Measurements from ENCODE around the gene SH3PXD2A. TPM values are rescaled to one million over a fixed set of nuclear protein-coding genes. Genes with fewer than 3 reads are reported as not detected.
A peak's percentile ranks its signal among the peaks of the same experiment; 100 is the strongest.

SH3PXD2A gene
- total and polyA plus RNA-seq, 8 donors = 3.9 to 16.4 (median 8.0) TPM

DNA sequence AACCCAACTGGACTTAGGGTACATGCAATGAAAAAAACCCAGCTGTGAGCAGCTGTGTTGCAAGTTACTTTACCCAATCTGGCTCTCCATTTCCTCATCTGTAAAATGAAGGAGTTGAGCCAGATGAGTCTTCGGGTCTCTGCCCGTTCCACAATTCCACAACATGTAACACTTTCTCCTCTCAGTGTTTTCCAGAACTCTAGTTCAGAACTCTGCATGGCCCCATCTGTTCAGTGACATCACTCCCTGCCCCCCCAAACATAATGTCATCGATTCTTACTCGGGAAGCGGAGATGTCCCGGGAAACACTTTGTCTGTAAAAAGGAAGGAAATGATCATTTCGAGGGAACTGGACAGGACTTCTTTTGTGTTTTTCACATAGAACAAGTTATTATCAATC lies 2.5 kb downstream of the SH3PXD2A start:
- Histone ChIP-seq H3K27ac (peak overlapping the region in 1 of 4 donors; percentile 8), H3K4me1 (peaks cover 0 to 12% (median 0%) of the 10 kb centered on the region in 3 donors), H3K9me3 (no peaks in the 10 kb centered on the region), H3K4me3 (no peak overlapping the region), H3K27me3 (no peaks in the 10 kb centered on the region), H3K36me3 (no peaks in the 10 kb centered on the region)
- intact Hi-C loops (cut with DNase I) = no loop called here
- TF ChIP-seq, protein P1, sequence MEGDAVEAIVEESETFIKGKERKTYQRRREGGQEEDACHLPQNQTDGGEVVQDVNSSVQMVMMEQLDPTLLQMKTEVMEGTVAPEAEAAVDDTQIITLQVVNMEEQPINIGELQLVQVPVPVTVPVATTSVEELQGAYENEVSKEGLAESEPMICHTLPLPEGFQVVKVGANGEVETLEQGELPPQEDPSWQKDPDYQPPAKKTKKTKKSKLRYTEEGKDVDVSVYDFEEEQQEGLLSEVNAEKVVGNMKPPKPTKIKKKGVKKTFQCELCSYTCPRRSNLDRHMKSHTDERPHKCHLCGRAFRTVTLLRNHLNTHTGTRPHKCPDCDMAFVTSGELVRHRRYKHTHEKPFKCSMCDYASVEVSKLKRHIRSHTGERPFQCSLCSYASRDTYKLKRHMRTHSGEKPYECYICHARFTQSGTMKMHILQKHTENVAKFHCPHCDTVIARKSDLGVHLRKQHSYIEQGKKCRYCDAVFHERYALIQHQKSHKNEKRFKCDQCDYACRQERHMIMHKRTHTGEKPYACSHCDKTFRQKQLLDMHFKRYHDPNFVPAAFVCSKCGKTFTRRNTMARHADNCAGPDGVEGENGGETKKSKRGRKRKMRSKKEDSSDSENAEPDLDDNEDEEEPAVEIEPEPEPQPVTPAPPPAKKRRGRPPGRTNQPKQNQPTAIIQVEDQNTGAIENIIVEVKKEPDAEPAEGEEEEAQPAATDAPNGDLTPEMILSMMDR (IDR thresholded peaks at IDR 0.05) = no peak
- WGBS, 2 donors = 66 to 68% methylated on average over 7 of the region's 7 CpGs
- FAIRE-seq = no peak
- DNase-seq = no peak
- ATAC-seq = no peak

- FAIRE-seq (no peak), ATAC-seq (no peak), DNase-seq (no peak)
- no peak overlapping the region for H3K4me3 ChIP-seq
- TF ChIP-seq, protein P1 (IDR thresholded peaks at IDR 0.05) = no peak
- intact Hi-C loops (cut with DNase I) = no loop called here
- H3K36me3 ChIP-seq = no peaks in the 10 kb centered on the region
- peak overlapping the region in 1 of 4 donors; percentile 8 for H3K27ac ChIP-seq
- H3K27me3 ChIP-seq = no peaks in the 10 kb centered on the region
- no peaks in the 10 kb centered on the region for H3K9me3 ChIP-seq
- 75 to 76% methylated on average over 11 of the region's 11 CpGs for WGBS, 2 donors
- H3K4me1 ChIP-seq = peaks cover 0 to 12% (median 0%) of the 10 kb centered on the region in 3 donors
Measured at GRCh38 chr10:103852189-103852711, 3.1 kb downstream of the SH3PXD2A start.

GRCh38 chr10:103851261-103851660 lies 4.1 kb downstream of the SH3PXD2A start:
- H3K4me1 ChIP-seq = peaks cover 0 to 12% (median 0%) of the 10 kb centered on the region in 3 donors
- no peak overlapping the region for H3K27ac ChIP-seq
- no peak for ATAC-seq
- TF ChIP-seq, protein P1 (IDR thresholded peaks at IDR 0.05) = no peak
- no peaks in the 10 kb centered on the region for H3K36me3 ChIP-seq
- H3K9me3 ChIP-seq = no peaks in the 10 kb centered on the region
- H3K27me3 ChIP-seq = no peaks in the 10 kb centered on the region
- H3K4me3 ChIP-seq = no peak overlapping the region
- no peak for DNase-seq
- intact Hi-C loops (cut with DNase I) = no loop called here
- 79 to 89% methylated on average over 4 of the region's 4 CpGs for WGBS, 2 donors
- no peak for FAIRE-seq

DNA sequence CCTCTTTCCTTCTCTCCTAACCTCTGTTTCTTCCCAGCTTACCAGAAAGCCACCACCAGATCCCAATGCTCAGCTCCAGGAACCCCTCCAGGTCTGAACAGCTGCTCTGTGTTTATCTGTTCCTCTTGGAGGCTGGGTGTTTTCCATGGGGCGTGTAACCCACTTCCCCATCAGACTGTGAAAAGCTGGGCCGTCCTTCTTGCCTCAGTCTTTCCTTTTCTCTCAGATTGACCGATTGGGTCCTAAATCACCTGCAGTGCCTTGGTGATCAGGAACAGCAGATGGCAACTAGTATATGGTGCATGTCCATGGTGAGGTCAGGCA lies 4.8 kb downstream of the SH3PXD2A start:
- no peak overlapping the region for H3K4me3 ChIP-seq
- intact Hi-C loops (cut with DNase I) = no loop called here
- H3K9me3 ChIP-seq = no peaks in the 10 kb centered on the region
- 77 to 88% methylated on average over 3 of the region's 3 CpGs for WGBS, 2 donors
- TF ChIP-seq, protein P1 (IDR thresholded peaks at IDR 0.05) = no peak
- H3K4me1 ChIP-seq = peaks cover 0 to 12% (median 0%) of the 10 kb centered on the region in 3 donors
- peak in 1 of 4 donors; percentile 5 for ATAC-seq
- no peaks in the 10 kb centered on the region for H3K27me3 ChIP-seq
- peak overlapping the region in 1 of 4 donors; percentile 55 for H3K27ac ChIP-seq
- FAIRE-seq = no peak
- no peak for DNase-seq
- H3K36me3 ChIP-seq = no peaks in the 10 kb centered on the region

DNA sequence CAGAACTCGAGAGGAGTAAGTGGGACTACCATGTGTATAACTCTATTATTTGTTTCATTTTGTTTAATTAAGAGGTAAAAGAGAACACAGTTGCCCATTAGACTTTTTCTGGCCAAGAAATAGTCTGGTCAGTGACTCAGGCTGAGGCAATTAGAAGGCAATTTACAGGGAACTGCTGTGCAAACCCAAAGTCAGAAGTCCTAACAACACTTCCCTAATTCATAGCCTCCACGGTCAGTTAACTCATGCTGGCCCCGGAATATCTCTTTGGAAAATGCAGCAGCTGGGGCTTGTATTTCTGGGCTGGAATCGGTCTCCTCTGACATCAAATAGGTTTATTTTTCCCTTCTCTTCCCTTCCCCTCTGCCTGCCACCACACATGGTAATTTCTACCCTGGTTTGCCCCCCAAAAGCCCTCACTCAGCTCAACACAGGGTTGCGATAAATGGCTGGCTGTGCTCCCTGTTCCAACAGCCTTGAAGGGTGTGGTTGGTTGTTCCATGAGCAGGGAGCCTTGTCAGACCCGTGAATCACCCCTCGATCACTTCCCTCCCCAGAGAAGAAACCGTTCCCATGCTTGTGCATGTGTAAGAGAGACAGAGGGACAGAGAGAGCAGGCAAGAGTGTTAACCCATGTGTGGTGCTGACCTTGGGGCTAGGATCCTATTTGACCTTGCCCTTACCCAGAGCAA lies 5.3 kb downstream of the SH3PXD2A start:
- peak in 3 of 4 donors; percentile 12 to 45 (median 43) for ATAC-seq
- TF ChIP-seq, protein P1 (IDR thresholded peaks at IDR 0.05) = no peak
- H3K27ac ChIP-seq = peak overlapping the region in 1 of 4 donors; percentile 55
- H3K4me1 ChIP-seq = peaks cover 0 to 12% (median 0%) of the 10 kb centered on the region in 3 donors
- no peaks in the 10 kb centered on the region for H3K36me3 ChIP-seq
- H3K4me3 ChIP-seq = no peak overlapping the region
- no peak for DNase-seq
- WGBS, 2 donors = 65 to 68% methylated on average over 8 of the region's 8 CpGs
- FAIRE-seq = no peak
- no peaks in the 10 kb centered on the region for H3K27me3 ChIP-seq
- intact Hi-C loops (cut with DNase I) = loop anchor here in 1 of 3 donors (10.0 kb wide), 1 partner anchor 125 kb away; no protein-coding TSS in a partner anchor
- H3K9me3 ChIP-seq = no peaks in the 10 kb centered on the region

All from pancreas (tissue), 10 donors.